Pons (tissue), 1 donor: Measurements from ENCODE around the gene SAMD14.

ENCODE experiments used
- DNase-seq: peaks from one replicate; pipeline ENCODE4 v3.0.0-alpha.2; 2016; ENCODE audit warnings: low spot score

The SAMD14 gene

DNA sequence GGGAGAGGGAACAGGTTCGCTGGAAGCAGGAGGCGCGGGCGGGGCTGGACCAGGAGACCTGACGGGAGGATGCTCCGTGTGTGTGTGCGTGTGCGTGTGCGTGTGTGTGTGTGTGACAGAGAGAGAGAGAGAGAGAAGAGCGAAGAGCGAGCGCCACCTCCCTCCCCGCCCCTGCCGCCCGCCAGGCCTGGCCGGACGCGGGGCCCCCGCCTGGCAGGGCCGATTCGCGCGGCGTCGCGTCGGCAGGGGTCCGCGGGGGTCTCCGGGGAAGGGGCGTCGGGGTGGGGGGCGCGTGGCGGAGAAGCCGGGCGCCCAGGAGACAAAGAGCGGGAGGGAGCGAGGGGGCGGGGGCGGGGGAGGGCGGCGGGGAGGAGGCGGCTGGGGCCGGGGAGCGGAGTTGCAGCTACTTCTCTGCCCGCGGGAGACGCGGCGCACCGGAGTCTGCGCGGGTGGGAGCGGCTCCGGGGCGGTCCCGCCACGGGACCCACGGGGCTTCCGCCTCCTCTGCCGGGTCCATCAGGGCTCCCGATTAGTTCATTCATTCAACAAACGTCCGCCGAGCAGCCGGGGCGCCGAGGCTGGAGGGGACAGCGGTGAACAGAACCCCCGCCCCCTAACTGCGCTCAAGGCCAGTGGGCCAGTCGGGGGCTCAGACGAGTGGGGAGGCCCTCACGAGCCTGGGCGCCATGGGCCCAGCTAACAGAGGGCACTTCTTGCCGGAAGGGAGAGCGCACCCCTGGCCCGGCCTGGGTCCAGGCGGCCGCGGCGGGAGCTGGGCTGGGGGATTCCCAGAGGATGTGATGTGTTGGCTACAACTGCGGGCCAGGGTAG, at the start of gene SAMD14:
SAMD14 (minus strand) TSS at position 433 of the 831 bp plus-strand sequence. CDS start 5,201 bp downstream, outside the sequence.
- no peak for DNase-seq

DNA sequence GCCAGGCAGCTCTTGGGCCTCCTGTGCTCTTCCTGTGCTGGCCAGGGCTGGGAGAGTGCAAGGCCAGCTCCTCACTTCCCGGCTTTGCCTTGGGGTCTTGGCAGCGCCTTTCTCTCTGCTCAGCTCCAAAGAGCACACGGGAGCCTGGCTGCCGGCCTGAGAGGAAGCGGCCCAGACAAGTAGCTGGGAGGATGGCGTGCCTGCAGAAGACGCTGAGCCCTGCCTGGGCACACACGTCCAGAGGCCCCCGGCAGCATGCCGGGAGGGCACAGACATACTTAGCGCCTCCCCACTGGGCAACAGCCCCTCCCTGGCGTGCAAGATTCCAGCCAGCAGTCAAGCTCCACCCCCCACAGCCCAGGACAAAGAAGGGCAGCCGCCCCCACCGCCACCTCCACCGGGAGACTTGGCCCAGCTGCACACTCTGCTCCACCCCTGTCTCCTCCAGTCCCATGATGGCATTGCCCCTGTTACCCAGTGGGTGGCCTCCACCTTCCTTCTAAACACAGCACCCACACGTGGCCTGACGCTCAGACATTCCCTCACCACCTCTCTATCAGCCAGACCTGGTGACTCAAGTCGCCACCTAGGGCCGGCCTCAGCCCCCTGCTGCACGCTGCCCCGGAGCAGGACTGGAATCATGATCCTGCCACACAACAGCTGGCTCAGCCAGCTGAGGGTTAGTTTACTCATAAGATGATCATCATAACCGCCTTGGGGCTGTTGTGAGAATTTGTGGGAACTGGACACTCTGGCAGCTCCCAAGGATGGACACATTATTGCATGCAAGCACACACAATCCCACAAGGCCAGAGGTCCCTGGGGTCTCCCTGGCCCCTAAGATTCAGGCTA, 48.2 kb upstream of the SAMD14 start:
- no peak for DNase-seq

DNA sequence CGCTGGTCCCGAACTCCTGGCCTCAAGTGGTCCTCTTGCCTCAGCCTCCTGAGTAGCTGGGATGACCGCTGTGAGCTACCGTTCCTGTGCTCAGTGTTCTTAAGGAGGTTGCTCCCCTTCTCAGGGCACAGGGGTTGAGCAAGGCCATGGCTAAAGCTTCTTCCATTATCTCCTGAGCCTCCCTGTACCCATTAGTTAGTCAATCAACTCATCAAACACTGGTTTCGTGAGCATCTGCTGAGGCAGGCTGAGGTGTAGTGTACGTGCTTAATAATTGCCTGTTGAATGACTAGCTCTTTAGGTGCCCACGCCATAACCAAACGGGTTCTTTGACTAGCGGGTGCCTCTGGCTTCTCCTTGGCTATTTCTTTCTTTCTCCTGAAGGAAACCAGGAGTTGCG, 47.5 kb upstream of the SAMD14 start:
- no peak for DNase-seq

DNA sequence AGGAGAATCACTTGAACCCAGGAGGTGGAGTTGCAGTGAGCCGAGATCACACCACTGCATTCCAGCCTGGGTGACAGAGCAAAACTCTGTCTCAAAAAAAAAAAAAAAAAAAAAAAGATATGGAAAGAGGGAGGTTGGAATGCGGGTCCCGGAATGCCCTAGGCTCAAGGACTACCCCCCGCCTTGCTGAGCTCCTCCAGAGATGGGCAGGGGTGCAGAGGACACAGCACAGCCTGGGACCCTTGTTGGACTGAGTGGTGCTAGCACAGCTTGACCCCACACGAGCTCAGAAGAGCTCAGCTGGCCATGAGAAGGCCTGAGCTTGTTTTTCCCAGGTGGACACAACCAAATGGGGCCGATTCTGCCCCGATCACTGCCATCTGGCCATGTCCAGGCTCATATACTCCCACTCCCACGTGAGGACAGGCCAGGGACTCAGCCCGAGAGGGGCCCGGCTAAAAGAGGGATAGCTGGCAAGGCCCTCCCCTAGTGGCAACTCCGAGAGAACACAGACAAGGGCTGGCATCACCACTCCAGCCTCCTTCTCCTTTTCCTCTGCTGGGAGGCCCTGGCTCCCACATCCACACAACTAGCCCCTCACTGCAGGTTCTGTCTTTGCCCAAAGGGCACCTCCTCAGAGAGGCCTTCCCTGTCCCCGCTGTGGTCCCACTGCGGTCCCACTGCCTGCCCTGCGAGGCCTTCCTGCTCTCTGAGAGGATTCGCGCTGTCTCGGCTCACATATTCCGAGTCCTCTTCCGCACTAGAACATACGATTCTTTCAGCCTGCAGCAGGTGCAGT, 46.8 kb upstream of the SAMD14 start:
- DNase-seq: no peak

DNA sequence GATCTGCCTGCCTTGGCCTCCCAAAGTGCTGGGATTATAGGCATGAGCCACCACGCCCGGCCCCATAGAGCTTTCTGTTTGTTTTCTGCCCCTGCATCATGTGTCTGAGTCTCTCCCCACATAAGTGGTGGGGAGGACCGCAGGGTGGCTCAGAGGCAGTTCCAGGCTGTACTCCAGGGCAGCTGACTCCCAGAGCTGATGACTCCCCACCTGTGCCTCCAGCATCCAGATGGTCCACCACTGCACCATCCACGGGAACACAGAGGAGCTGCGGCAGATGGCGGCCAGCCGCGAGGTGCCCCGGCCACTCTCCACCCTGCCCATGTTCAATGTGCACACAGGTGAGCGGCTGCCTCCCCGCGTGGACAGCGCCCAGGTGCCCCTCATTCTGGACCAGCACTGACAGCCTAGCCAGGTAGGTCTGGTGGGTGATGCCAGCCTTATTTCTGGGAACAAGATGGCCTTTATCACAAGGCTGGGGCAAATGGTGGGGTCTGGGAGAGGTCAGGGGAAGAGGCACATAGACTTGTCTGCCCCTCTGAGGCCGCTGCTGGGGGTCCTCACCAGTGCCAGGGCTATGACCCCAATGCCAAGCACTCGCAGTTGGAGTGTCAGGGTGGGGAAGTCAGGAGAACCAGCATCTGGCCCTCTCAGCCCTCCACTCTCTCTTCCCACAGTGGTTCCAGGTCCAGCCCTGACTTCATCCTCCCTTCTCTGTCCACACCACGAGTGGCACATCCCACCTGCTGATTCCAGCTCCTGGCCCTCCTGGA, 45.3 kb upstream of the SAMD14 start:
- no peak for DNase-seq

DNA sequence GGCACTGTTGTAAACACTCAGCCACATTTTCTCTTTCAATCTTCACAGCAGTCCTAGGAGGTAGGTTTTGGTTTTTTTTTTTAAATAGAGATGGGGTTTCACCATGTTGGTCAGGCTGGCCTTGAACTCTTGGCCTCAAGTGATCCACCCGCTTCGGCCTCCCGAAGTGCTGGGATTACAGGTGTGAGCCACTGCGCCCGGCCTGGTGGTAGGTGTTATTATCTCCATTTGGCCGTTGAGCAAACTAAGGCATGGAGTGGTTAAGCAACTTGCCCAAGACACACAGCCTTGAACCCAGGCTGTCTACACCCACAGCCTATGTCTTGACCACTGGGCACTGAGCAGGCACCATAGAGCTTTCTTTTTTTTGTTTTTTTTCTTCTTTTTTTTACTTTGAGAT, 44.5 kb upstream of the SAMD14 start:
- DNase-seq: no peak

DNA sequence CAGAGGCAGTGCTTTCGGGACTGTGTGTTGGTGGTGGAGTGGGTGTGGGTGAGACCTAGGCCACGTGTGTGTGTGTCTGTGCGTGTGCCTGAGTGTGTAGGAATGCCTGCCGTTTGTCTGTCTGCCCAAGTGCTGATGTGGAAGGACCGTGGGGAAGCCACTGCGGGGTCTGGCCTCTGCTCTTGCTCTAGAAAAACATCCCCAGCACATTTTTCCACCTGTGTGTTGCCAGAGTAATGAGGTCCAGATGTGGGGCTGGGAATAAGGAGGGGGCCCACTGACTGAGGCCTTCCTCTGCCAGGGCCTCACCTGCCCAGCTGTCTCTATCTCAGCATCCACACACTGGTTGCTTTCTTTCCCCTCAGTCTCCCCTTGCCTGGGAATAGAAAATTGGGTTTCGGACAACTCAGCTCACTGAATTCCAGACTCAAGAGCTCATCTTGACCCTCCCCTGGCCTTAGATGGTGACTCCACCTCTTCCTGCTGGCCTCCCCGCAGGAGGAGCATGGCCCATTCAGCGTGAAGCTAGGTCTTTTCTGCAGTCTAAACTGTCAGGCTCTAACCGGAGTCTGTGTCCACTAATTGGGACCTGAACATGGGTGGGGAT, 43.5 kb upstream of the SAMD14 start:
- no peak for DNase-seq

DNA sequence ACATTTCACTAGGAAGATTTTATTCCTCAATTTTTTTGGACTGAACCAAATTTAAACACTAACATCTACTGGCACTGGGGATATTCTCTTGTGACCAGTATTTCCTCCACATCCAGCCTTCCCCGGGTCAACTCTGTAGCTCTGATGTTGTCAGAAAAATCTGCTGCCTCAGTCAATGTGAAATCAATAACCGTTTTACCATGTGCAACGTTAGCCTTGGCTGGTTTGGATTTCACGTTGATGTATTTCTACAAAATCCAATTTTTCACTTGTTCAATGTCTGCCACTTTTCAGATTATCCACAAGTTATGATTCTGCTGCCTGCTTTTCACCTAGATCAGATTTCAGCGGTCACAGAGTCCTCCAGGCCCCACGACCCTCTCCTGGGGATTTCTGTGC, 43.0 kb upstream of the SAMD14 start:
- DNase-seq: no peak

DNA sequence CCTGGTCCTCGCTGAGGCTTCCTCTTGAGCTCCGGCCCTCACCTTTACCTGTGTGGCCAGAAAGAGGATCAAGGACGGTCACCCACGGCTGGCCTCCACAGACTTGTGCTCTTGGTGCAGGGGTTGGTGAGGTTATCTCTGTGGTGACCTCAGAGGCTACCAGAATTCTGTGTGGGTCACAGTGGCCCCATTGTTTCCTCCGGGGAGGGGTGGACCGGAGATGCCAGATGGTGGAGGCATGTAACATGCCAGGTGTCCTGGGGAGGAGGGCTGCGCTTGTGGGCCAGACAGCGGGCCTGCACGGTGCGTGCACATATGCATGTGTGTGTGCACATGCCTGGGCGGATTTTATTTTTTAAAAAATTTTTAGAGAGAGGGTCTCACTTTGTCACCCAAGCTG, 42.2 kb upstream of the SAMD14 start:
- no peak for DNase-seq

DNA sequence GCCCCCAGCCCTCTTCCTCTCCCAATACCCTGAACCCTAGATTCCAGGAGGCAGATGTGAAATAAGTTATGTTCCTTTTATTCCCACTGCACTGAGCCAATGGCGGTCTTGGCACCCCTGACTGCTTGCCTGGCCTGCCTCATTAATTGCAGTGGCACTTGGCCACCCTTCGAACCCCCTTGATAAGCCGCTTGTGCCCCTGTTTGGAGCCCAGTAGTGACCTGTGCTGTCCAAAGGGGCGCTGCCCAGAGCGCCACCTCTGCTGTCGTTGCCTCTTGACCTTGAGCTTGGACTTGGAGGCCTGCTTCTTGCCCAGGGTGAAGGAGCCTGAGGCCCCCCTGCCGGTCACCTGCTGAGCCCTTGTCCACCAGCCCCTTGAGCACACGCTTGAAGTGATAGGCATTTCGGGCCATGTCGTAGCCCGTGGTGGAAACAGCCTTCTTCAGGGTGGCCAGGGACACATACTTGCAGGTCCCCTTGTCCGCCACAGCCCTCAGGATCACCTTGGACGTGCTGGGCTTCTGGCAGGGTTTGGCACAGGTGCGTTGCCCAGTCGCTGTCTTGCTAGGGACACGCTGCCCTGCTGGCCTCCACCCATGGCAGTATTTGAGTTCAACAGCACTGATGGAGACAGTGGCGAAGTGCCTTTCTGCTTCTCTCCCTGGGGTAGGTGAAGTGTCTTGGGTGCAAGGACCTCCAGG, 41.6 kb upstream of the SAMD14 start:
- DNase-seq: no peak

DNA sequence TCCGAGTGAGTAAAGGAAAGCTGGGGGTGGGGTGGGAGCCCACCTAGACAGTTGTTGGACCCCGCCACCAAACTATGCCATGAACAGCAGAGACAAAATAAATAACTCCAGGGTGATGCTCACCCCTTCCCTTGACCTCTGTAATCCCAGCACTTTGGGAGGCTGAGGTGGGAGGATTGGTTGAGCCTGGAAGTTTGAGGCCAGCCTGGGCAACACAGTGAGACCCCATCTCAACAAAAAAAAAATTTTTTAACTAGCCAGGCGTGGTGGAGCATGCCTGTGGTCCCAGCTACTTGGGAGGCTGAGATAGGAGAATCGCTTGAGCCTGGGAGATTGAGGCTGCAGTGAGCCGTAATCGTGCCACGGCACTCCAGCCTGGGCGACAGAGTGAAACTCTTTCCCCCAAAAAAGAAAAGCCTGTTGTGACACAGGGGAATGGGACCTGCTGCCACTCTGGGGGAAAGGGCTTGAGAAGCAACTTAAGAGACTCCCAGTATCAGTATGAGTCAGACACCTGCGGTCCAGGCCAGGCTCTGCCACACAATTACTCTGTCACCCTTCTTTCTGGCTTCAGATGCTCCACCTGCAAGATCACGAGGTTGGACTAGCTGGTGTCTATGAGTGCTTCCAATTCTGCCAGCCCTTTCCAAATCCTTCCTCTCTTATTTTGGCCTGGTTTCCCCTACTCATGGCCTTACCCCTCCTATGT, 40.9 kb upstream of the SAMD14 start:
- no peak for DNase-seq

DNA sequence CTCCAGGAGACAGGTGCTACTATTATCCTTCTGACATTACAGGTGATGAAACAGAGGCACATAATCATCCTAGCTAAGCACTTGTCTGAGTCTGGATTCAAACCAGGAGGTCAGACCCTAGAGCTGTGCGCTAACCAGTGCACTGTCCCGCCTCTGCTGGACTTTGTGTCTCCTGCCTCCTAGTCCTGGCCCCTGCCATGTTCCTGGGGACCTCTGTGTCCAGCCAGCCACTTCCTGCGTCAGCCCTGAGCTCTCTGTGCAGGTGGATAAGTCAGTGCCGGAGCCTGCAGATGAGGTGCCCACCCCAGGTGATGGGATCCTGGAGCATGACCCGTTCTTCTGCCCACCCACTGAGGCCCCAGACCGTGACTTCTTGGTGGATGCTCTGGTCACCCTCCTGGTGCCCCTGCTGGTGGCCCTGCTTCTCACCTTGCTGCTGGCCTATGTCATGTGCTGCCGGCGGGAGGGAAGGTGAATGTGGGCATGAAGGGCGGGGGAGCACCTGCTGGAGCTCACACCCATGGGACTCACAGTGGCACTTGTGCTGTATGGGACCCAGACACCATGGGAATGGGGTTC, 40.0 kb upstream of the SAMD14 start:
- no peak for DNase-seq

DNA sequence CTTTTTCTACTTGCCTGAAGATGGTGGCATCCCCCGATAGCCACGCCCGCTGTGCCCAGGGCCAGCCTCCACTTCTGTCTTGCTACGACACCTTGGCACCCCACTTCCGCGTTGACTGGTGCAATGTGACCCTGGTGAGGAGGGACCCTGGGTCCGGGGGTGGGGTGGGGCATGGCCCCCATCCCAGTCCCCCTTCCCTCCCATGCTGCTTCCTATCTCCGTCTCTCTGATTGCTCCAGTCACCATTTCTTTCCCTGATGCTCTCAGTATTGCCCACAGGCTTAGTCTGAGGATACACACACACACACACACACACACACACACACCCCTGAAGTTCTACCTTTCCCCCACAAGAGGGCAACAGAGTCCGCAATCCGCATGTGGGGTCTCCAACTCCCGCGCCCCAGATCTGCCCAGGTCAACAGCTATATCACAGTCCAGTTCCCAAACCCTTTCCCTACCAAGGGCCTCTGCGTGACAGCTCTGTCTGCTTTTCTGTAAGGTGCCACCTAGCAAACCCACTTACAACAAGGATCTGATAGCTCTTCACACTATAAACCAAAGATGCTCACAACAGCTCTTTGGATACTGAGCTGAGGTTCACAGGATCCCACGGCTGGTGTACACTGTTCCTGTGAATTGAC, 39.3 kb upstream of the SAMD14 start:
- no peak for DNase-seq

DNA sequence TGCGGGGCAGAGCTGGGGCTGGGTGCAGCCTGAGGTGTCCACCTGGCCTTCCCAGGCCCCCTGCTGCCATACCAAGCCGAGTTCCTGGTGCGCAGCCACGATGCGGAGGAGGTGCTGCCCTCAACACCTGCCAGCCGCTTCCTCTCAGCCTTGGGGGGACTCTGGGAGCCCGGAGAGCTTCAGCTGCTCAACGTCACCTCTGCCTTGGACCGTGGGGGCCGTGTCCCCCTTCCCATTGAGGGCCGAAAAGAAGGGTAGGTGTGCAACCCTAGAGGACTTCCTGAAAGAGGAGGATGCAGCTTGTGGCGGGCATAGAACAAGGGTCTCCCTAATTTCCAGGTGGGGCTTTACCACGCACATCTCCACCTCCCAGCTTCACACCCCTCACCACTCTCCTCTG, 38.4 kb upstream of the SAMD14 start:
- DNase-seq: no peak

DNA sequence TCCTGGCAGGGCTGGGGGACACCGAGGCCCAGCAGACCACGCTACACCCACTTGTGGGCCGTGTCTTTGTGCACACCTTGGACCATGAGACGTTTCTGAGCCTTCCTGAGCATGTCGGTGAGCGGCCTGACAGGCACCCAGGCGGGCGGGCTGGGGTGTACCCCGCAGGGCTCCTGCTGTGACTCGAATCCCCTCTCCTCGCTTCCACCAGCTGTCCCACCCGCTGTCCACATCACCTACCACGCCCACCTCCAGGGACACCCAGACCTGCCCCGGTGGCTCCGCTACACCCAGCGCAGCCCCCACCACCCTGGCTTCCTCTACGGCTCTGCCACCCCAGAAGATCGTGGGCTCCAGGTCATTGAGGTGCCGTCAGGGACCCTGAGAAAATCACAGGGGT, 37.4 kb upstream of the SAMD14 start:
- no peak for DNase-seq

DNA sequence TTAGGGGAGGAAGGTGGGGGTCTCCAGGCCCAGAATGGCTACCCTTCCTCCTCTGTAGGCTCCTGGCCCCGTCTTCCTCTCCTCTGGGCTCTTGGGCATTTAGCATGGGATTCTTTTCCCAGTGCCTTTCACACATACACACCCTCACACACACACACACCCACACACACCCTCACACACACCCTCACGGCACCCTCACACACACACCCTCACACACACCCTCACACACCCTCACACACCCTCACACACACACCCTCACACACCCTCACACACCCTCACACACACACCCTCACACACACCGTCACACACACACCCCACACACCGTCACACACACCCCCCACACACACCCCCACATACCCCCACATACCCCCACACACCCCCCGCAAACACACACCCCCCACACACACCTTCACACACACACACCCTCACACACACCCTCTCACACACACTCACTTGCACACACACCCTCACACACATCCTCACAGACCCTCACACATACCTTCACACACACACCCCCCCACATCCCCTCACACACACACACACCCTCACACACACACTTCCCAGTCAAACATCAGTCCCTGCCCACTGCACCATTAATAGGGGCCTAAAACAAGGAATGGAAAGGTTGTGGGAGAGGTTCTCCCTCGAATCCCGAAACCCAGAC, 36.7 kb upstream of the SAMD14 start:
- DNase-seq: no peak

DNA sequence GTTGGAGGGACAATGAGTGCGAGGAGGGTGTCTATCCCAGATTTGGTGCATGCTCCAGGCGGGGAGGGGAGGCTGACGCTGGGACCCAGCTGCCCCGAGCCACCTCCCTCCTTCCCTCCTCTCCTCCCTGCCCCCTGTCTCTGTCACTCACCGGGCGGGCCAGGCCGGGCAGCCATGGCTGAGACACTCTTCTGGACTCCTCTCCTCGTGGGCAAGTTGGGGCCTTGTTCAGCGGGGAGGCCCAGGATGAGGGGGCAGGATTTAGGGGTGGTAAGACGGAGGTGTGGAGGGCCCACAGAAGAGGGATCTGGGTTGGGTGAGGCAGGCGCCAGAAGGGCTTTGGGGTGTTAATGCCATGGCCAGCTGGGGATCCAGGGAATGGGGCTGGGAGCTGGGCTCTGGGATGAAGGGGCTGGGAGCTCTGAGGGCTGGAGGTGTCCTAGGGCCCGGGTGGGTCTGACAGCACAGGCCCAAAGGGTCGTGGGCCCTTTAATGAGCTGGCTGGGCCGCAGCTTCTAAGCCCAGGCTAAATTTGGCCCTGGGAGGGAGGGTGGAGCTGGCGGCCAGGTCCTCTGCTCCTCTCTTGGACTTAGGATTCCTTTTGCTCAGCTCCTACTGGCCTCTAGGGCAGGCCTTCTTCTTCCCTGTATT, 36.0 kb upstream of the SAMD14 start, which contains the start of gene SGCA:
SGCA (plus strand) TSS at position 139 of the 651 bp plus-strand sequence; CDS start at position 175, 36 bp downstream.
- no peak for DNase-seq

DNA sequence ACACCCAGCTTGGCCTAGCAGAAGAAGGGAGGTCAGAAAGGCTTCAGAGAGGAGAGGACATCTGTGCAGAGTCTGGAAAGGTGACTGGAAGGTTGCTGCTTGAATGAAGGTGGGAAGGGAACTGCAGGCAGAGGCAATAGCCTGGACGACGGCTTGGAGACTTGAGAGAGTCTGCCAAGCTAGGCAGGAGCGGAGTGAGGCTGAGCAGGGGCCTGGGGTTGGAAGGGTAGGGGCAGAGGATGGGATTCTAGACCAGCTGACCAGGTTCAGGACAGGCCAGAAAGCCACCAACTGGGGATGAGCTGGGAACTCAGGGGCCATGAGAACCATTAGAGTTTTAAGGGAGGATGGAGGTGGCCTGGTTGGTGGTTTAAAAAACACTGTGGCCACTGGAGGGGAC, 35.5 kb upstream of the SAMD14 start:
- no peak for DNase-seq
